ENCODE measurements around the gene EFNB3. TPM values are rescaled to one million over a fixed set of nuclear protein-coding genes. Genes with fewer than 3 reads are reported as not detected.

EFNB3 gene
- total RNA-seq, 1 donor from 2014 or later = 2.7 TPM

DNA sequence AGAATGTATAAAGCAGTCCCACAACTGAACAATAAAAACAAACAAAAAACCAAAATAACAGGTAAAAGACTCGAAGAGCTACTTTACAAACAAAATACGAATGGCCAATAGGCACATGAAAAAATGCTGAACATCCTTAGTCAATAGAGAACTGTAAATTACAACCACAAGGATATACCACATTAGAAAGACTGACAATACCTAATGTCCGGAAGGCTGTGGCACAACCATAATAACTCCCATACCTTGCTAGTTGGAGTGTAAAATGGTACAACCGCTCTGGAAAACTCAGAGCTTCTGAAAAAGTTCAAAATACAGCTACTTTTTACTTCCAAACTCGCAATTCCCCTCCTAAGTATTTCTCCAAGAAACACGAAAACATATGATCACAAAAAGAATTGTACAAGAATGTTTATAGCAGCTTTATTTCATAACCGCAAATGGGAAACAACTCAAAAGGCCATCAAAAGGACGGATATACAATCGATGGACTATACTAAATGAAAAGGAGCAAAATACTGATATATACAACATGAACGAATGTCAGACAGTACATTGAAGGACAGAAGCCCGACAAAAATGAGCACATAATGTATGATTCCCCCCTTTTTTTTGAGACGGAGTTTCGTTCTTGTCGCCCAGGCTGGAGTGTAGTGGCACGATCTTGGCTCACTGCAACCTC is 20.0 kb upstream of the EFNB3 start:
- Histone ChIP-seq H3K27ac (peak overlapping the region; percentile 95), H3K9me3 (no peaks in the 10 kb centered on the region), H3K36me3 (no peaks in the 10 kb centered on the region), H3K4me3 (peak overlapping the region; percentile 73 to 83), H3K27me3 (no peaks in the 10 kb centered on the region), H3K4me1 (peaks cover 36% of the 10 kb centered on the region)
- intact Hi-C loops (cut with DNase I) = loop anchor here (2.0 kb wide), 1 partner anchor 58 kb away; the partner anchor contains the start of gene SAT2
- no peak for DNase-seq (ENCODE audit: extremely low spot score in 2 of 2)
- no peak for TF ChIP-seq POLR2AphosphoS5 (IDR thresholded peaks at IDR 0.05; ENCODE audit: insufficient read depth in 1 of 2, low read depth in 1 of 2)
- no peak for TF ChIP-seq POLR2A (IDR thresholded peaks at IDR 0.05)
- TF ChIP-seq CTCF (IDR thresholded peaks at IDR 0.05) = no peak

DNA sequence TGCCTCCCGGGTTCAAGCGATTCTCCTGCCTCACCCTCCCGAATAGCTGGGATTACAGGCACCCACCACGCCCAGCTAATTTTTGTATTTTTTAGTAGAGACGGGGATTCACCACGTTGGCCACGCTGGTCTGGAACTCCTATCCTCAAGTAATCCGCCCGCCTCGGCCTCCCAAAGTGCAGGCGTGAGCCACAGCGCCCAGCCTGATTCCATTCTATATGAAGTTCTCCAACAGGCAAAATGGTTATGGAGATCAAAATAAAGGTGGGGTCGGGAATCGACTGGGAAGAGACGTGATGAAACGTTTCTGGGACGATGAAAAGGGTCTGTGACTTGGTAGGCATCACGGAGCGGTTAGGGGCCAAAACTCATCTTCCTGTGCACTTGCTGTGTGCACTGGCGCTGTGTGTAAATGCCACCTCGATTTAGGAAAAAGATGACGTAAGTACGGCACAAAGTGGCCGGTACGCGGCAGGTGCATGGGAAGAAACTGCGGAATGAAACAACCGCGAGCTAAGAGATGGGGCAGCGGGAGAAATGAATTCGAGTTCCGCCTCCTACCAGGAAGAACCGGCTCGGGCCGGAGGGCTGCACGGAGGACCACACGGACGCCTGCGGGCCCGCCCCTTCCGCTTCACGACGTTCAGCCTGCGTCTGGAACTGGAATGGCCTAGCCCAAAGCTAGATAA is 19.3 kb upstream of the EFNB3 start:
- TF ChIP-seq POLR2A (IDR thresholded peaks at IDR 0.05) = peak in 1 of 2 donors; percentile 55
- peak; percentile 82 to 88 for TF ChIP-seq POLR2AphosphoS5 (IDR thresholded peaks at IDR 0.05; ENCODE audit: insufficient read depth in 1 of 2, low read depth in 1 of 2)
- no peak for TF ChIP-seq CTCF (IDR thresholded peaks at IDR 0.05)
- intact Hi-C loops (cut with DNase I) = loop anchor here (2.0 kb wide), 2 partner anchors 59 to 71 kb away; partner anchors contain the start of genes FXR2 and SAT2
- H3K27me3 ChIP-seq = no peaks in the 10 kb centered on the region
- H3K4me1 ChIP-seq = peaks cover 36% of the 10 kb centered on the region
- DNase-seq (ENCODE audit: extremely low spot score in 2 of 2) = peak in 1 of 2 donors; percentile 96
- H3K36me3 ChIP-seq = no peaks in the 10 kb centered on the region
- H3K4me3 ChIP-seq = peak overlapping the region; percentile 73 to 83
- H3K9me3 ChIP-seq = no peaks in the 10 kb centered on the region
- H3K27ac ChIP-seq = peak overlapping the region; percentile 95

- TF ChIP-seq POLR2AphosphoS5 (IDR thresholded peaks at IDR 0.05; ENCODE audit: insufficient read depth in 1 of 2, low read depth in 1 of 2) (peak; percentile 77 to 83), POLR2A (IDR thresholded peaks at IDR 0.05) (peak in 1 of 2 donors; percentile 84), CTCF (IDR thresholded peaks at IDR 0.05) (no peak)
- H3K27me3 ChIP-seq = no peaks in the 10 kb centered on the region
- no peaks in the 10 kb centered on the region for H3K9me3 ChIP-seq
- intact Hi-C loops (cut with DNase I) = loop anchor here (2.0 kb wide), 1 partner anchor 72 kb away; the partner anchor contains the start of gene FXR2
- H3K36me3 ChIP-seq = no peaks in the 10 kb centered on the region
- peak overlapping the region; percentile 73 to 83 for H3K4me3 ChIP-seq
- H3K27ac ChIP-seq = peak overlapping the region; percentile 95
- peaks cover 36% of the 10 kb centered on the region for H3K4me1 ChIP-seq
- DNase-seq (ENCODE audit: extremely low spot score in 2 of 2) = peak in 1 of 2 donors; percentile 92
Measured at GRCh38 chr17:7686222-7687071, 18.6 kb upstream of the EFNB3 start.

DNA sequence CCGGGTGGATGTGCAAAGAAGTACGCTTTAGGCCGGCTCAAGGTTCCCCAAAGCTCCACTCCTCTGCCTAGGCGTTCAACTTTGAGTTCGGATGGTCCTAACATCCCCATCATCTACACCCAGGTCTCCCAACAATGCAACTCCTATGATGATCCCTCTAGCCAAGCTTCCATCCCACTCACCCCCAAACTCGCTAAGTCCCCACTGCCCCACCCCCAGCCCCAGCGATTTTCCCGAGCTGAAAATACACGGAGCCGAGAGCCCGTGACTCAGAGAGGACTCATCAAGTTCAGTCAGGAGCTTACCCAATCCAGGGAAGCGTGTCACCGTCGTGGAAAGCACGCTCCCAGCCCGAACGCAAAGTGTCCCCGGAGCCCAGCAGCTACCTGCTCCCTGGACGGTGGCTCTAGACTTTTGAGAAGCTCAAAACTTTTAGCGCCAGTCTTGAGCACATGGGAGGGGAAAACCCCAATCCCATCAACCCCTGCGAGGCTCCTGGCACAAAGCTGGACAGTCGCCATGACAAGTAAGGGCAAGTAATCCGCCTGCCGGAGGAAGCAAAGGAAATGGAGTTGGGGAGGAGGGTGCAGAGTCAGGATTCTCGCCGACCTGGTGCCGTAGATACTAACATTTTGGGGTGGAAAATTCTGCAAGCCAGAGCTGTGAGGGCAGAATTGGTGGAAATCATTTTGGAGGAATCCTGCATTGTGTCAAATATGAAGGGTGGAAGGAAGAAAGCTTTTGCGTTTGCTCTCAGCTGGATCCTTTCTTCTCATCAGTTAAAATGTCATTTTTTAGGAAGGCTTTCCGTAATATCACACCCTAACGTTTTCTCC is 17.7 kb upstream of the EFNB3 start, which contains the start of gene TP53:
Gene TP53 (minus strand): TSS at position 419 of the 836 bp plus-strand sequence. CDS start 10,896 bp downstream, outside the sequence.
- no peaks in the 10 kb centered on the region for H3K36me3 ChIP-seq
- H3K9me3 ChIP-seq = no peaks in the 10 kb centered on the region
- no peaks in the 10 kb centered on the region for H3K27me3 ChIP-seq
- TF ChIP-seq CTCF (IDR thresholded peaks at IDR 0.05) (peak in 1 of 3 experiments; percentile 21), POLR2A (IDR thresholded peaks at IDR 0.05) (peak in 1 of 2 donors; percentile 56), POLR2AphosphoS5 (IDR thresholded peaks at IDR 0.05; ENCODE audit: insufficient read depth in 1 of 2, low read depth in 1 of 2) (peak; percentile 1 to 98)
- peak within 1 kb of the TSS; percentile 73 to 83 for H3K4me3 ChIP-seq
- H3K4me1 ChIP-seq = peaks cover 36% of the 10 kb centered on the region
- H3K27ac ChIP-seq = peak within 1 kb of the TSS; percentile 95
- peak in 1 of 2 donors; percentile 95 for DNase-seq (ENCODE audit: extremely low spot score in 2 of 2)
- intact Hi-C loops (cut with DNase I) = loop anchor here (2.0 kb wide), 1 partner anchor 72 kb away; the partner anchor contains the start of gene FXR2

Data from vagina (tissue), 2 donors.